A549 (cell line): ENCODE data around the gene GTPBP3.

Experiments
- CTCF ChIP-seq: fragments of >200 bp; sonication (Bioruptor Twin); formaldehyde crosslinking; IDR thresholded peaks from 3 replicates; pipeline ENCODE4 v1.5.1; 2016
- NPAS2 ChIP-seq: fragments of 250-450 bp; sonication (Bioruptor Pico); IDR thresholded peaks from 2 replicates; pipeline ENCODE4 v1.8.0; 2022; ENCODE audit warnings: mild to moderate bottlenecking, moderate library complexity, borderline replicate concordance
- RAD21 ChIP-seq, 2 experiments: fragments of >200 bp in 1 of 2; sonication (Bioruptor Twin) in 1 of 2; formaldehyde crosslinking in 1 of 2; IDR thresholded peaks in 1 of 2; conservative IDR thresholded peaks in 1 of 2; 2 replicates in 1 of 2; 3 replicates in 1 of 2; pipeline ENCODE4 v1.6.1; 2012 to 2018; ENCODE audit warnings: inconsistent platforms in 1 of 2
- RCOR1 ChIP-seq: fragments of 150-350 bp; IDR thresholded peaks from 2 replicates; pipeline ENCODE4 v1.6.1; 2014; ENCODE audit warnings: antibody characterized with exemption, low read length, low read depth
- REST ChIP-seq: fragments of 200-600 bp; sonication (generic); IDR thresholded peaks from 2 replicates; pipeline ENCODE4 v1.6.1; 2016; ENCODE audit warnings: antibody characterized with exemption, mild to moderate bottlenecking, moderate library complexity
- TF ChIP-seq, protein P1 (sequence below): IDR thresholded peaks from 2 replicates; pipeline ENCODE4 v1.6.1; 2012

DNA sequence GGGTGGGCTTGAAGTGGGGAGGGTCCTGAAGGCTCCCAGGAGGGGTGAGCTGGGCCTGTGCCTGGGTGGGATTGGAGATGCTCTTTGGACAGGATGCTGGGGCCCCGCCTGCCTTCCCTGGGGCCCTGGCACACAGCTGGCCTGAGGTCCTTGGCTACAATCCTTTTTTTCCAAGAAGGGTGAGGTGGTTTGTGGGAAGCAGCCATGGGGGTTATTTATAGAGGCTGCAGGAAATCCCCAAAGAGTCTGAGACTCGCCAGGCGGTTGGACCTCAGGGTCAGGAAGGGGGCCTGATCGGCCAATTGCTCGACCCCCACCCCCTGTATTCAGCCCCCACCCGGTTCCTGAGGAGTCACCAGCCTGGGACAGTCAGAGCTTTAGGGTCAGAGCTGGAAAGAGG, 10.0 kb downstream of the GTPBP3 start:
- TF ChIP-seq CTCF (no peak), RAD21 (conservative IDR thresholded peaks at IDR 0.05 in 1 of 2, IDR thresholded peaks at IDR 0.05 in 1 of 2) (no peak), REST (no peak), RCOR1 (no peak), NPAS2 (CRISPR knock-in tag) (no peak)
- TF ChIP-seq, protein P1, sequence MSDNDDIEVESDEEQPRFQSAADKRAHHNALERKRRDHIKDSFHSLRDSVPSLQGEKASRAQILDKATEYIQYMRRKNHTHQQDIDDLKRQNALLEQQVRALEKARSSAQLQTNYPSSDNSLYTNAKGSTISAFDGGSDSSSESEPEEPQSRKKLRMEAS = no peak
